ENCODE data around the gene LIPC.

- TF ChIP-seq MYC (IDR thresholded peaks at IDR 0.05; ENCODE audit: low read depth, low read length) (no peak), CTCF (IDR thresholded peaks at IDR 0.05; ENCODE audit: extremely low read depth in 1 of 2, insufficient read depth in 1 of 2, low read depth in 1 of 2, low read length in 2 of 2) (no peak), POLR2A (IDR thresholded peaks at IDR 0.05; ENCODE audit: low read depth, low read length) (no peak), EZH2 (IDR thresholded peaks at IDR 0.05; ENCODE audit: borderline replicate concordance, low read depth, low read length, severe bottlenecking) (no peak), POLR2AphosphoS5 (IDR thresholded peaks at IDR 0.05; ENCODE audit: insufficient read depth, low read depth, low read length) (no peak)
These were observed 47.9 kb upstream of the LIPC start for GRCh38 chr15:58383876-58384275.

All from endothelial cell of umbilical vein (primary cell).